Smooth muscle cell of the brain vasculature (primary cell): ENCODE results near the gene GNAI2.
"Not testable (repeated sequence)": the region's sequence is repeated elsewhere in the genome, so short reads cannot be mapped to it uniquely, and the experiment has no call there.

ENCODE experiments used
- DNase-seq: peaks from one replicate; pipeline ENCODE4 v3.0.0-alpha.2; 2012; ENCODE audit warnings: low read depth, low spot score

Gene GNAI2

DNA sequence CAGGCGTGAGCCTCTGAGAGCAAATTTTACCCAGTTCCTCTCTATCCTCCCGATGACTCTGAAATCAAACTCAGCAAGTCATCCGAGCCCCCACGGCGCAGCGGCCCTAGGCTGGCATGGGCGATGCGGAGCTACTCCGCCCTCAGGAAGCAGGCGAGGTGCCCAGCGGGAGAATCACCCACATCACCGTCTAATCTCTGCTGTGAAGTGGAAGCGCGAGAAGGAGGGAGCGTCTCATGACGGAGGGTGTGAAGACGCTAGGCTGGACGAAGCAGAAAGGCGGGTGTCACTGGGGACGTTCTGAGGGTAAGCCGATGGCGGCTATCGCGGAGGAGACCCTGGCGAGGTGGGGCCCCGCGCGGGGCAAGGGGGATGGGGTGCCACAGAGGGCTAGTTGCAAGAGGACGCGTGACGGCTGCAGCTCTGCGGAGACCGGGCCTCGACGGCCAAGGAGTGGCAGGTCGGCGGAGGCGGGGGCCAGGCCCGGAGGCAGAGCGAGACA is 9.1 kb upstream of the GNAI2 start:
- DNase-seq = no peak

DNA sequence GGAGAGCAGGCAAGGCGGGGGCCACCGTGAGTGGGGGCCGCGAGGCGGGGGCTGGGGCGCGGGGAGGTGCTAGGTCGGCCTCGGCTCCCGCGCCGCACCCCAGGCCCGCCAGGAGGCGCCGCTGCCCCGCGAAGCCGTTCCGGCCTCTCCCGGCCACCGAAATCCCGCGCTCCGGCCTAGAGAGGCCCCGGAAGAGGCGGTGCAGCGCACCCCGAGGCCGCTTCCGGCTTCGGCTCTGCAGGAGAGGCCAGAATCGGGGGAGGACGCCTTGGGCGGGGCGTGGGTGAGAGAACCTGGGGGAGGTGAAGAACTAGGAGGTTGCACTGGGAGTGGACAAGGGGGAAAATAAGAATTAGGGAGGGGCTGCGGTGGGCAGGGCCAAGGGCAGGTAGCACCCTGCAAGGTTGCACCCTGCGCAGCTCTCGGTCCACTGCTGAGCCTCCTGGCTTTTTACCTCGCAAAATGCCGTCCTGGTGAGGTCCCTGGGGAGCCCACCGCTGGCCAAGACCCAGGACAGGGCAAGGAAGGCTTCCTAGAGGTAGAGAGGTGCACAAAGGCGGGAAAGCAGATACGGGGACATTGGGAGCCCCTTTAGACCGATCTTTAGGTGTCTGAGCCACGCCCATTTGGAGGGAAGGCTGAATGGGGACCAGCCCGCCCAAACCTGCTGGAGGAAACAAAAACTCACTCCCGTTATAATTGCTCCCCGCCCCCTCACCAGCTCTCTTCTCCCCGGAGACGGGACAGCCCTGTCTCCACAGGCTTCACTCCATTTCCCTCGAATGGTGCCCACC is 8.4 kb upstream of the GNAI2 start:
- DNase-seq = no peak

DNA sequence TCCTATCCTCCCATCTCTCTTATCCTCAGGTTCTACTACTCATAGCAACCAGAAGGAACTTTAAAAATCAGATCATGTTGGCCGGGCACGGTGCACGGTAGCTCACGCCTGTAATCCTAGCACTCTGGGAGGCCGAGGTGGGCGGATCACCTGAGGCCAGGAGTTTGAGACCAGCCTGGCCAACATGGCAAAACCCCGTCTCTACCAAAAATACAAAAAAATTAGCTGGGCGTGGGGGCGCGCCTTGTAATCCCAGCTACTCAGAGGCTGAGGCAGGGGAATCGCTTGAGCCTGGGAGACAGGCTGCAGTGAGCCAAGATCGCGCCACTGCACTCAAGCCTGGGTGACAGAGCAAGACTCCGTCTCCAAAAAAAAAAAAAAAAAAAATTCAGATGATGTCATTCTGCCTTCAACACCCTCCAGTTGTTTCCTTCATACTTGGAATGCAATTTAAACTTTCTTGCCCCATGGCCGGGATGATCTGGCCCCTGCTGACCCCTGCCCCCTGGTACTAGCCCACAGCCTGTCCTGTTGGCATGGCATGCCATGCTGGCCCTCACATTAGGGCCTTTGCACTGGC is 7.7 kb upstream of the GNAI2 start:
- not testable (repeated sequence) for DNase-seq

DNA sequence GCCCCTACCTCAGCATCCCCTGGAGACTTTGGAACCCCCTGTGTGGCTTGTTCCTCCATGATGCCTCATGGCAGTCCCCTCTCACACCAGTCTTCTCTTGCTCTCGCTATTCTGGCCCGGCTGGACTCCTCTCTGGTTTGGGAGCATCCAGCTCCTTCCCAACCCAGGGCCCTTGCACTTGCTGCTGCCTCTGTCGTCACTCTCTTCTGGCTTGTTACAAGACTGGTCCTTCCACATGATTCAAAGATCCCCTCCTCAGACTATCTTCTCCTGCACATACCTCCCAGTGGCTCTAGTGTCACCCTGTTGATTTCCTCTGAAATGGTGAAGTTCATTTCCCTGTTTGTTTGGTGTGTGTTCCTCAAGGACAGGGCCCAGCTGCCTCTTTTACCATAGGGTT is 6.5 kb upstream of the GNAI2 start:
- no peak for DNase-seq

DNA sequence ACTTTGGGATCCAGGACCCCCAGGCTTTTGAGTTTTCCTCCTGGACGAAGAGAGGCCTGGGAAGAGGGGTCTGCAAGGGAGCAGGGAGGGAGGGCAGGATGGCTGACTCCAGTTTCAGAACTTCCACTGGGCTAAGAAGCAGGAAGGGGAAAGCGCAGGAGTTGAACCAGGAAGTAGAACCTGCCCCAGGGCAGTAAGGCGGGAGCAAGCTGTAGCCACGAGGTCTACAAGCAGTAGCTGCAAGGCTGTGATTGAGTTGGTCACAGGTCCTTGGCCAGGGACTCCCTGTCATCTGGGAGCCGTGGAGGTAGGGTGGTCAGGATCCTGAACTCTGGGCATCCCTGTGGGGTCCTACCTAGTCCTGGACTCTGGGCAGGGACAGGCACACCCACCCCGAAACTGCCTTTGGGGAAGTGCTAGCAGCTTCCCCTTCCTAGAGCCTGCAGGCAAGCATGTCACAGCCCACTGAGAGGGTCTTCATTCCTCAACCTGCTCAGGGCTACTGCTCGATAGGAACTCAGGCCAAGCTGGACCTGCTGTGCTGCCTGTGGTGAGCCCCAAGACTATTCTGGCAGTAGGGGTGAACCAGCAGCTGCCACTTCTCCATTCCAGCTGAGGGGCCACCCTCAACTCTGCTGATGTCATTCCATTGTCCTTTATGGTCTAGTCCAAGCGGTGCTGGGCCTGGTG is 5.8 kb upstream of the GNAI2 start:
- no peak for DNase-seq

DNA sequence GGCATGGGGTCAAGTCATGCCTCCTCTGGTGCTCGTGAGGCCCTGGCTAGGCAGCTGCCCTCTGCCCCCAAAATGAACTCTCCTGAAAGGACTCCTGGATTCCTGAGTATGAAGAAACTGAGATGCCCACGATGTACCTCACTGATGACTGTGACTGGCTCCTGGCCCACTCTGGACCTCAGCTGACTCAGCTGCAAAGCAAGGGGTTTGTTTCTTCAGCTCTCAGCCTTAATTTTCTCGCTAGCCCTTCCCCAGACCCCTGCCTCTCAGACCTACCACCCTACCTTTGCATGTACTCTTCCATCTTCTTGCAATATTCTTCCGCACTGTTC is 5.2 kb upstream of the GNAI2 start:
- DNase-seq = no peak

DNA sequence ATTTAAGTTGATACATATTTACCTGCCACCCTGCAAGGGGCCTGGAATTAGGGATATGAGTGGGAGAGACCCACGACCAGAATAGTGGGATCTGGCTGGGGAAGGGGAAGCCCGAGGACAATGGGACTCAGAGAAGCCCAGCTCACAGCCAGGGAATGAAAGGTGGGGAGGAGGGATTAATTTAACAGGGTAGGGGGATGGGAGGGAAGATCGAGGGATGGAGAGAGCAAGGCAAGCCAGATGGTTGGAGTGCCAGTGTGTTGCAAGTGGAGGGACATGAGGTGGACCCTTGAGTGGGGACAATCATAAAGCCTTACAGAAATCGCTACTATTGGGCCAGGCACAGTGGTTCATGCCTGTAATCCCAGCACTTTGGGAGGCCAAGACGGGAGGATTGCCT is 4.4 kb upstream of the GNAI2 start:
- no peak for DNase-seq

DNA sequence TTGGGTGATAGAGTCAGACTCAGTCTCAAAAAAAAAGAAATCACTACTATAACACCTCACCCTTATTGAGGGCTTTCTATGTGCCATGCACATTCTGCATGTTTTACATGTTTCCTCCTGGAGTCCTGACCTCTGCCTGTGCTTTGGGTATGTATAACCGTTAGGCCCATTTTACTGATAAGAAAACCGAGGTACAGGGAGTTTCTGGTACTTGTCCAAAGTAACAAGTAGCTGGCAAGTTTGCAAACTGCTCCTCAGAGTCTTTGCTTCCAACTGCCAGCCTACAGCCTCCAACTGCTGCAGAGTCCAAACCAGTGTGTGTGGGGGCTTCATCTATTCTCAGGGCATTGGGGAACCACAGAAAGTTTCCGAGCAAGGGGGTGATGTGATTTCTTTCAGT is 3.7 kb upstream of the GNAI2 start:
- no peak for DNase-seq

DNA sequence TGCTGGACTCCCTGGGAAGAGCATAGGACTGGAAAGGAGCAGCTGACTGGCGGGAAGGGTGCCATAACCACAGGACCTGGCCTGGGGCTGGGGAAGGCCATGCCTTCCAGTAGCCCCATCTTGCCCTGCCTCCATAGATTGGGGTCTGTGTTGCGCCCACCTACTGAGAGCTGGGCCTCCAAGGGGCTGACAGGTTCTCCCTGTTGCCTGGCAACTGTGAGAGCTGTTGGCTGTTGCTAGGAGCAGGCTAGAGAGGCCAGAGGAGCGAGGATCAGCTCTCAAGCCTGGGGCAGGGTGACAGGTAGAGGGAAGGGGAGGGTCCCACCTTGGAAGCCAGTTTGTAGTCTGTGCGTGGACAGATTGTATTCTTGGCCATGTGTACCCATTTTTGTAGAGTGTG is 2.8 kb upstream of the GNAI2 start:
- DNase-seq = no peak

DNA sequence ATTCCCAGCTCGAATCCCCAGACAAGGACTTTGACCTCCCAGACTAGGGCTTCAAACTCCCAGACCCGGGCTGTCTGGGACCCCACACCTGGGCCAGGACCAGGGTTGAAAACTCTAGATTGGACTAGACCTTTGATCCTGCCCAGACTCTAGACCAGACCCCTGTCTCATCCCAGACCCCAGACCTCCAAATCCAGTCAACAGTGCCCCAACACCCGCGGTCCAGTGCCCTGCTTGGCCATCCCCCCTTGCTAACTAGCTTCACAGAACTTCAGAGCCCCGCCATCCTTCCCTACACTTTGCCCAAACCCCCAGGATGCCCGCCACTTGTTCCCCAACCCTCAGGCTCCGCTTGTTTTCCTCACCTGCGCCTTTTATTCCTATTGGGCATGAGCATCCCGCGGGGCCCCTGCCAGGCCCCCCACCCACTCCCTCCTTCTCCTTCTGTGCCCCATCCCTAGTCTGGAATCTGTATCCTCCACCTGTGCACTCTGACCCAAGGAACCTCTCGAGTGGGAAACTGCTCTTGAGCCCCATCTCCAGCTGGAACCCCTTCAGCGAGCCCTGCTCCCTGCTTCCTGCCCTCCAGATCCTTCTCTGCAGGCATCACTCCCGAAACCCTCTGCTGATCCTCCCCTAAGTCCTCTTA is 604 bp downstream of the GNAI2 start:
- DNase-seq = no peak

DNA sequence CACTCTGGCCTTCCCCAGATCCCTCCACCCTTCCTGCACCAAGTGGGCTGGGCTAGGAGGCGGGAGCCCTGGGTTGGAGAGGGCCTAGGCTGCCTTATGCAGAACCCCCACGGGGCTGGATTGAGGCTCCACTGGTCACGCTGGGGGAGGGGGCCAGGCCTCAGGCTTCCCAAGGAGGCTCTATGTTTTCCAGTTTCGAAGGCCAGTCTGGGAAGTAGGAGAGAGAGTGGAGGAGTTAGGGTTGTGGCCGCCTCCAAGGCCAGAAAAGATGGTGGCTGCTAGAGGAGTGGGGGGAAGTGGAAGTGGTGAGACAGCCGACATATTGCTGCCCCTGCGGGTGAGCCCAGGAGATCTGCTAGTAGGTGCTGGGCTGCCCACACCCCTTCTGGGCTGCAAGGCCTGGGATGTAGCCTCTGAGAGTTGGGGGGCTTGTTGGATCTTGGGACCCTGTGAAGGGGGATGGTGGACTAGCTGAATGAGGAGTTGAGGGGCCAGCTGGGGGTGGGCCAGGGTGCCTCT is 1.2 kb downstream of the GNAI2 start:
- no peak for DNase-seq

DNA sequence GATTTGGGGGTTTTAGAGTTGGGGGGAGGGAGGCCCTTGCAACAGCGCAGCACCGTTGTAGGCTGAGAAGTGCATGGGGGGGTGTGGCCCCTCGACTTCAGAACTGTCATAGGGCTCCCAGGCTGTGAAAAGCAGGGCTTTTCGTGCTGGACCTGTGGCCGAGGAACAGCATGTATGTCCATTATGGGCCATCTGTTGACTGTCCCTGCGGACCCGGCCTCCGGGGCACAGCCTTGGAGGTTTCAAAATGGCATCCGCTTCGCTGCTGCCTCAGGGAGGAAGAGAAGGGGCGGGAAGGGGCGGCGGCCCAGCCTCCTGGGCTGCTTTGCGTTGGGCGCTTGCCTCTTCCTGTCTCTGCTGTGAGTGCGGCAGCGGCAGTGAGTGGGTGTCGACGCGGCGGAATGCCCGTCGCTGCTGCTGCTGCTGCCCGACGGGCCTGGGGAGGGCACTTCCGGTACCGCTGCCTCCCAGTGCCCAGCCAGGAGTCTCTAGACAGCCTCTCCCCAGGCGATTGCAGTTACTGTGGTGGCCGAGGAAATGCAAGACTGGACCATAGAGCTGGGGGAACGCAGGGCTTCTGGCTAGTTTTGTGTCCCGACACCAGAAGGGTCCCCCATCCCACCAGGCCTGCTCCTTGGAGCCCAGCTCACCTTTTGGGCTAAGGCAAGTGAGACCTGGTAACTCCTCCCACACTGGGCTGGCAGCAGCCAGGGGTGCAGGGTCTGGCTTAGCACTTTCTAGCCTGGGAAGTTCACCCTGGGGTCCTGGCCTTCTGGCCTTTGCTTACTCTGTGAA is 1.9 kb downstream of the GNAI2 start:
- DNase-seq = no peak

DNA sequence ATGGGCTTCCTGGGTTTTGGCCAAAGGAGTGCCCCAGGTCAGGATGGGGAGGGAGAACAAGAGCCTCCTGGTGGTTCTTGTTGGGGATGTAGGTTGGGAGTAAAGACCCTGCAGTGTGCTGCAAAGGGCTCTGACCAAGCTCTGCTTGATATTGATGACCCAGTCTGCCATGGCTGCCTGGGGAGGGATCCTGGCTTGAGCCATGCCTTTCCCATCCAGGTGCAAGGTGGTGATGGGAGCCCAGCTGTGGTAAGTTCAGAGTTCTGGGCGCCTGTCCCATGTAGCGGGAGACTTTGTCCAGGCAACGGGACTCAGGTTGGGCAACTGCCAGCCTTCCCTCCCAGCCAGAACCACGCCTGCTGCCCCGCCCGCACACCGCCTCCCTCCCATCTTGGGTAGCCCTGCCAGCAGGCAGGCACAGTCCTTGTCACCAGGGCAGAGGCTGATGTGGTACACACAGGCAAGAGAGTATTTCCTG is 2.6 kb downstream of the GNAI2 start:
- no peak for DNase-seq

DNA sequence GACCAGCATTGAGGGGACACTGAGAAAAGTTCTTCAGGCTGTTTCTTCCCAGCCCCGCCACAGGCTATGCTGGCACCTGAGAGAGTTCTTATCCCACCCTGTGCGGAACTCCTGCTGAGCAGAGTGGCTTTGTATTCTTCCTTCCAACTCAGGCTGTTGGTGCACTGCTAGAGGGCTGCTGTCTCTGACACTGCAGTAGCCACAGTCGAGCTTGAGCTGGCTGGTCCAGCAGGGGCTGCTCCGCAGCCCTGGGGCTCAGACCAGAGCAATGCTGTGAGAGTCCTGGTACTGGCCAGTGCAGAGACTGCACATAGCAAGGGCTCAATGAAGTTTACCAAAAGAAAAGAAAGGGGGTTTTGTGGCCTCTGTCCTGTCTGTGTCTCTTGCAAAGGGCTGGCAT is 3.6 kb downstream of the GNAI2 start:
- DNase-seq = no peak

DNA sequence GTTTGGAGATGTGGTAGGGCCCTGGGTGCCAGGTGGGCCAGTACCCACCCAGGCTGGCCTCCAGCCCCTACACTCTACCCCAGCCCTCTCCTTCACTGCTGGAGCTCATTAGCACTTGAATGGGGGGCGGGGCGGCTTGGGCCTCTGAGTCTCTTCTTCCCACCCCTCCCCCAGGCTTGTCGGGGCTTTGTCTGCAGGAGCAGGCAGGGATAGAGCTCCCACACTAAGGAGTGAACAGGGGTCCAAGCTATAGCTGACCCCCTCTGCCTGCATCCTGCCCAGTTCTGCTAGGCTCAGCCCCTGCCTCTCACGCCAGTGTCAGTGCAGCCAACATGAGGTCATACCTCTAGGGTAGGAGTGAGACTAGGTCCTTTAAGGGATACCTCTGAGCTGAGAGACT is 5.2 kb downstream of the GNAI2 start:
- DNase-seq = no peak

DNA sequence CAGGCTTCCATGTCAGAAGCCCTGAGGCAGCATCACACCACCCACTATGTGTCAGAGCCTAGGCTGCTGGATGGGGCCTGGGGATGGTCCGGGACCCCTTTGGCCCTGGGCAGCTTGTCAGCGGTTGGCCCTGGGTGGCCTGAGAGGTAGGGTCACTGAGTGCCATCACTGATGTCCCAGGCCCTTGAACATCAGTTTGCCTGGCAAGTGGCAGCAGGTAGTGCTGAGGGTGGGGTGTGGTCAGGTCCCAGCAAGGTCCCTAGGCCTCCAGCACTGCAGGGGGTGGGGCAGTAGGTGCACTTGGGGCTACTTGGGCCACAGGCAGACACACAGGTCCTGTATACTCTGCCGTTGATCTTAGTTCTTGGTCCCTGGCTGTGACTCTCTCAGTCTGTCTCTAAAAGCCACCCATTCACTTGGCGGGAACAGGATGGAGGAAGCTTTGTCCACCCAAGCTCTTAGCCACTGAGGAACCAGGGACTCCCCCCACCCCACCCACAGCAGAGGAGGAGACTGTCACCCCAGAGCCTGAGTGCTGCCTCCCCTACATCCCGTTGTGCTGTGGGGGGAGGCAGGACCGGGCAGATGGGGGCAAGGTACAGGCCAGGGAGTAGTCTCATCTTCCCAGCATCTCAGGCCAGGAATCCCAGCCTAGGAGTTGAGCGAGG is 5.8 kb downstream of the GNAI2 start:
- no peak for DNase-seq

DNA sequence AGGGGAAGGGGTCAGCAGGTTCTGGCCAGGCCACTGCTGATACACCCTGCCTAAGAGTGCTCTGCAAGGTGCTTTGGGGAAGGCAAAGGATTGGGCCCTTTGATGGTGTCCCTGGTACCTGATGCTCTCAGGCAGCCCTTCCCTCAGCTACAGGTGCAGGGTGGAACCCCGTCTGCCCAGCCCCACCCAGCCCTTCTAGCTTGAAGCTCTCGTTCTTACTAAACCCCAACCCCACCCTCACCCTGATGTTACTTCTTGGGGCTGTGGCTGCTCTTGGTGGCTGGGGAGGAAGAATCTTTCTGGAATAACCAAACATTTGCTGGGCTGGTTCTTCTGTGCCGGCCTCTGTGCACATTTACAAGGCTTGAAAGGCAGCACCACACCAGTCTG is 6.4 kb downstream of the GNAI2 start:
- no peak for DNase-seq

DNA sequence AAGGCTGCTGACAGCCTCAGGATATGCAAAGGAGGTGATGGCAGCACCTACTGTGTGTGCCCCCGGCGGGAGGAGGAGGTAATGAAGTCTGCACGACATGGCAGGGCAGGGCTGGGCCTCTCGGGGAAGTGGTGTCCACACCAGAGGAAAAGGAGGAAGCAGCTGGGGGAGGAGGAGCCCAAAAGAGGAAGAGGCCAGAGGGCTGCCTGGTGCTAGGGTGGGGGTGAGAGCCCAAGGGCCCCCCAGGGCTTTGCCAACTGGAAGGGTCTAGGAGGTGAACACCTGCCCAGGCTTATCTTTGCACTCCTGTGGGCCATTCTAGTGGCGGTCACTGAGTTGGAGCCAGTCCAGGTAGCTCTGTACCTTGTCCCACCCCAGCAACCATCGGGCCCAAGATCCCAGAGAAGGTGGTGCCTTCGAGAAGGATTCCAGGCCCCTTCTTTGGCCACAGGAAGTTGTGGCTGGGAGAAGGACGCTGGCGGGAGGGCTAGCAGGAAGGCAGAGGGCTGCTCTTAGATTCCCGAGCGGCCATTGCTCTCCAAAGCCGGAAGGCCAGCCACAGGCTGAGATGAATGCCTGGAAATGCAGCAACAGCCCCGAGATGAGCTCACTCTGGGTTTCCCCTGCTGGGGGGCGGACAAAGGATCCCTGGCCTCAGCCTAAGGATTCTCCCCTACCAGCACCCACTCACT is 7.0 kb downstream of the GNAI2 start:
- DNase-seq = no peak

DNA sequence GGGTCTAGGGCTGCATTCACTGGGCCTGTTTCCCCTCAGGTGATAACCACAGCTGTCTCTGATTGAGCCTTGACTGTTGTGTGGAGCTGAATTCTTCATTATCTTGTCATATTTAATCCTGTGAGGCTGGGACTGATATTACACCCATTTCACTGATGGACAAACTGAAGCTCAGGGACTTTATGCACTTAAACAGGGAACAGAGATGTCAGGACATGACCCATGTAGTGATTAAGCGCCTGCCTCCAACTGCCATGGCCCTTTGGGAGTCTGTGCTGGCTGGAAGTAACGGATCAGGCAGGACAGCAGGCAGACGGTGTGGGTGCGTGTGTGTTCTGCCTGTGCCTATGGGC is 7.5 kb downstream of the GNAI2 start:
- DNase-seq = no peak

DNA sequence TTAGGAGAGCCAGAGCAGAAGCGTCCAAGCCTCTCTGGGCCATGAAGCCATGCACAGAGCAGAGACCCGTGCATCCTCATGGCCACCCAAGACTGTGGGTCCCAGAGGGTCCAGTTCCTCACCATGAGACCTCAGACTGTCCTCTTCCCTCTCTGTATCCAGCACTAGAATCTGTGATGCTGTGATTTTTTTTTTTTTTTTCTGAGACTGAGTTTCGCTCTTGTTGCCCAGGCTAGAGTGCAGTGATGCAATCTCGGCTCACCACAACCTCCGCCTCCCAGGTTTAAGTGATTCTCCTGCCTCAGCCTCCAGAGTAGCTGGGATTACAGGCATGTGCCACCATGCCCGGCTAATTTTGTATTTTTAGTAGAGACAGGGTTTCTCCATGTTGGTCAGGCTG is 8.8 kb downstream of the GNAI2 start:
- not testable (repeated sequence) for DNase-seq
